HEK293 (cell line): ENCODE measurements around the gene FHL5.
"Not testable (repeated sequence)": the region's sequence is repeated elsewhere in the genome, so short reads cannot be mapped to it uniquely, and the experiment has no call there.

Experiments
- CTCF ChIA-PET: fragments of 350-600 bp; formaldehyde crosslinking; extraction: SDS; loops from one replicate; lab custom pipeline; 2021; ENCODE audit warnings: antibody characterized with exemption; lab: Yijun Ruan, JAX
- POLR2A ChIA-PET: fragments of 300-600 bp; formaldehyde crosslinking; extraction: SDS; loops from one replicate; lab custom pipeline; 2020; ENCODE audit warnings: antibody characterized with exemption, inconsistent platforms; lab: Yijun Ruan, JAX
- H3K27ac ChIP-seq: fragments of 200-500 bp; sonication (Bioruptor generic); 2 replicates; pipeline ENCODE4 v1.5.1; 2014; ENCODE audit warnings: low read depth, low read length, control low read depth, inconsistent platforms; ENCODE audit errors: extremely low read depth
- H3K36me3 ChIP-seq, 2 experiments: fragments of 200-500 bp in 1 of 2; sonication (Bioruptor generic) in 1 of 2; 1 replicate in 1 of 2; 2 replicates in 1 of 2; pipeline ENCODE4 v1.5.1; 2014 to 2017; ENCODE audit warnings: inconsistent platforms in 2 of 2, low read length in 2 of 2; ENCODE audit not compliant: control insufficient read depth in 2 of 2, insufficient read depth in 1 of 2
- H3K4me1 ChIP-seq: fragments of 200-500 bp; sonication (Bioruptor generic); 2 replicates; pipeline ENCODE4 v1.5.1; 2014; ENCODE audit warnings: mild to moderate bottlenecking, low read length, inconsistent platforms; ENCODE audit not compliant: control insufficient read depth, insufficient read depth
- H3K4me3 ChIP-seq: 2 replicates; pipeline ENCODE4 v1.5.1; 2011; ENCODE audit warnings: low read depth, mild to moderate bottlenecking, control low read depth, low read length, moderate library complexity
- H3K9me3 ChIP-seq: fragments of 200-500 bp; sonication (Bioruptor generic); 2 replicates; pipeline ENCODE4 v1.5.1; 2014; ENCODE audit warnings: low read depth, low read length, inconsistent platforms; ENCODE audit not compliant: control insufficient read depth, insufficient read depth
- ATF2 ChIP-seq: fragments of 450-650 bp; formaldehyde crosslinking; IDR thresholded peaks from 2 replicates; pipeline ENCODE4 v1.5.1; 2016; ENCODE audit warnings: missing biosample characterization, missing genetic modification characterization, low read depth
- CTCF ChIP-seq: fragments of 450-650 bp; formaldehyde crosslinking; IDR thresholded peaks from 2 replicates; pipeline ENCODE4 v1.5.1; 2016; ENCODE audit warnings: missing biosample characterization, missing genetic modification characterization
- EGR2 ChIP-seq: fragments of 450-650 bp; formaldehyde crosslinking; IDR thresholded peaks from 2 replicates; pipeline ENCODE4 v1.5.1; 2016; ENCODE audit warnings: low read depth, missing biosample characterization, missing genetic modification characterization
- KLF10 ChIP-seq: fragments of 450-650 bp; IDR thresholded peaks from 2 replicates; pipeline ENCODE4 v1.5.1; 2018; ENCODE audit warnings: missing biosample characterization, mild to moderate bottlenecking, missing genetic modification characterization
- SCRT1 ChIP-seq: fragments of 450-650 bp; formaldehyde crosslinking; IDR thresholded peaks from 2 replicates; pipeline ENCODE4 v1.5.1; 2016; ENCODE audit warnings: missing biosample characterization, missing genetic modification characterization, borderline replicate concordance
- ZFHX2 ChIP-seq: fragments of 450-650 bp; formaldehyde crosslinking; conservative IDR thresholded peaks from 2 replicates; pipeline ENCODE4 v1.5.1; 2016; ENCODE audit warnings: missing biosample characterization, missing genetic modification characterization
- ZNF266 ChIP-seq: fragments of 450-650 bp; formaldehyde crosslinking; IDR thresholded peaks from 2 replicates; pipeline ENCODE4 v1.5.1; 2016; ENCODE audit warnings: missing biosample characterization, missing genetic modification characterization, low read depth
- ZNF292 ChIP-seq: fragments of 450-650 bp; formaldehyde crosslinking; IDR thresholded peaks from 2 replicates; pipeline ENCODE4 v1.5.1; 2016; ENCODE audit warnings: low read depth, missing biosample characterization, missing genetic modification characterization, borderline replicate concordance
- ZNF362 ChIP-seq: fragments of 450-650 bp; formaldehyde crosslinking; IDR thresholded peaks from 2 replicates; pipeline ENCODE4 v1.5.1; 2016; ENCODE audit warnings: missing biosample characterization, missing genetic modification characterization
- ZNF394 ChIP-seq: fragments of 450-650 bp; formaldehyde crosslinking; IDR thresholded peaks from 2 replicates; pipeline ENCODE4 v1.5.1; 2016; ENCODE audit warnings: missing biosample characterization, missing genetic modification characterization, mild to moderate bottlenecking, moderate library complexity, borderline replicate concordance
- ZNF488 ChIP-seq: fragments of 450-650 bp; formaldehyde crosslinking; IDR thresholded peaks from 2 replicates; pipeline ENCODE4 v1.5.1; 2016; ENCODE audit warnings: missing biosample characterization, missing genetic modification characterization
- ZNF544 ChIP-seq: fragments of 450-650 bp; formaldehyde crosslinking; IDR thresholded peaks from 2 replicates; pipeline ENCODE4 v1.5.0; 2017; ENCODE audit warnings: missing biosample characterization, missing genetic modification characterization
- ZNF571 ChIP-seq: fragments of 450-650 bp; formaldehyde crosslinking; IDR thresholded peaks from 2 replicates; pipeline ENCODE4 v1.5.0; 2017; ENCODE audit warnings: missing biosample characterization, missing genetic modification characterization
- ZNF654 ChIP-seq: fragments of 450-650 bp; formaldehyde crosslinking; IDR thresholded peaks from 2 replicates; pipeline ENCODE4 v1.5.1; 2016; ENCODE audit warnings: low read depth, missing biosample characterization, missing genetic modification characterization
- ZNF660 ChIP-seq: fragments of 450-650 bp; IDR thresholded peaks from 2 replicates; pipeline ENCODE4 v1.5.1; 2018; ENCODE audit warnings: missing biosample characterization, mild to moderate bottlenecking, missing genetic modification characterization
- ZNF677 ChIP-seq: fragments of 450-650 bp; IDR thresholded peaks from 2 replicates; pipeline ENCODE4 v1.5.0; 2018; ENCODE audit warnings: missing biosample characterization, mild to moderate bottlenecking, missing genetic modification characterization, moderate library complexity
- ZNF830 ChIP-seq: fragments of 450-650 bp; IDR thresholded peaks from 2 replicates; pipeline ENCODE4 v1.5.0; 2018; ENCODE audit warnings: missing biosample characterization, missing genetic modification characterization, low read depth, mild to moderate bottlenecking, moderate library complexity
- ZSCAN4 ChIP-seq: fragments of 450-650 bp; formaldehyde crosslinking; IDR thresholded peaks from 2 replicates; pipeline ENCODE4 v1.5.1; 2017; ENCODE audit warnings: missing biosample characterization, missing genetic modification characterization

FHL5 gene

GRCh38 chr6:96626759-96627364 lies 63.9 kb downstream of the FHL5 start:
- Histone ChIP-seq H3K9me3 (no peaks in the 10 kb centered on the region), H3K4me3 (no peak overlapping the region), H3K27ac (no peak overlapping the region), H3K36me3 (no peaks in the 10 kb centered on the region), H3K4me1 (no peaks in the 10 kb centered on the region; the same call in 1 of the 2 replicates)
- ChIA-PET CTCF (interaction anchor here (0.6 to 3.4 kb wide), 38 partner anchors 10 to 1191 kb away, joined by 3 to 42 read pairs (median 4); partner anchors contain the start of gene NDUFAF4), POLR2A (no interaction called here)
- TF ChIP-seq ZNF362 (tag by site-specific recombination) (peak; percentile 32; the same call in 1 of the 2 replicates), ZNF677 (tag by site-specific recombination) (no peak), ZNF292 (tag by site-specific recombination) (no peak), ZNF488 (tag by site-specific recombination) (no peak), ZNF660 (0 out of 2 replicates have a peak, but pooled peaks have one; percentile 28), ZNF654 (tag by site-specific recombination) (peak; percentile 84), ZNF394 (tag by site-specific recombination) (no peak), CTCF (tag by site-specific recombination) (0 out of 2 replicates have a peak, but pooled peaks have one; percentile 9)

GRCh38 chr6:96631248-96631647 lies 68.3 kb downstream of the FHL5 start:
- Histone ChIP-seq H3K27ac (no peak overlapping the region), H3K36me3 (no peaks in the 10 kb centered on the region), H3K9me3 (no peaks in the 10 kb centered on the region), H3K4me3 (no peak overlapping the region), H3K4me1 (no peaks in the 10 kb centered on the region; the same call in 1 of the 2 replicates)
- CTCF ChIA-PET: interaction anchor here (0.7 to 0.9 kb wide), 3 partner anchors 13 to 1318 kb away, joined by 4 read pairs; no protein-coding TSS in a partner anchor
- TF ChIP-seq SCRT1 (tag by site-specific recombination) (no peak), KLF10 (tag by site-specific recombination) (0 out of 2 replicates have a peak, but pooled peaks have one; percentile 38), ZFHX2 (tag by site-specific recombination) (peak; percentile 61), EGR2 (tag by site-specific recombination) (peak; percentile 86)
- POLR2A ChIA-PET: no interaction called here

GRCh38 chr6:96637979-96638378 lies 75.1 kb downstream of the FHL5 start:
- H3K4me1 ChIP-seq, H3K27ac ChIP-seq, POLR2A ChIA-PET, H3K9me3 ChIP-seq, H3K4me3 ChIP-seq, H3K36me3 ChIP-seq: not testable (repeated sequence)
- CTCF ChIA-PET: interaction anchor here (0.6 to 0.9 kb wide), 2 partner anchors 16 to 42 kb away, joined by 3 read pairs; no protein-coding TSS in a partner anchor

GRCh38 chr6:96645106-96645505 lies 82.2 kb downstream of the FHL5 start:
- H3K4me3 ChIP-seq: no peak overlapping the region
- no peaks in the 10 kb centered on the region for H3K9me3 ChIP-seq
- ChIA-PET POLR2A (no interaction called here), CTCF (no interaction called here)
- H3K36me3 ChIP-seq: no peaks in the 10 kb centered on the region
- H3K4me1 ChIP-seq: no peaks in the 10 kb centered on the region
- H3K27ac ChIP-seq: no peak overlapping the region
- no peak for TF ChIP-seq ZNF266 (tag by site-specific recombination)
- no peak for TF ChIP-seq ZNF571 (tag by site-specific recombination)
- TF ChIP-seq ZSCAN4 (tag by site-specific recombination): no peak
- TF ChIP-seq ATF2 (tag by site-specific recombination): no peak
- TF ChIP-seq ZNF544 (tag by site-specific recombination): no peak
- no peak for TF ChIP-seq ZNF830
